ENCODE data around the gene PIK3R5.
"Not testable (repeated sequence)": the region's sequence is repeated elsewhere in the genome, so short reads cannot be mapped to it uniquely, and the experiment has no call there.

PIK3R5 gene

GRCh38 chr17:8985054-8985701, 19.7 kb upstream of the PIK3R5 start:
- in situ Hi-C loops (cut with MboI; ENCODE audit: low sequenced_read_pairs), result no loop called here

- in situ Hi-C loops (cut with MboI; ENCODE audit: low sequenced_read_pairs), result not testable (repeated sequence)
Observed at GRCh38 chr17:8984225-8984624, 18.7 kb upstream of the PIK3R5 start.

- in situ Hi-C loops (cut with MboI; ENCODE audit: low sequenced_read_pairs), result no loop called here
Observed at GRCh38 chr17:8981443-8981842, 15.9 kb upstream of the PIK3R5 start.

GRCh38 chr17:8979715-8980114, 14.2 kb upstream of the PIK3R5 start:
- in situ Hi-C loops (cut with MboI; ENCODE audit: low sequenced_read_pairs), result no loop called here

GRCh38 chr17:8976638-8977037, 11.1 kb upstream of the PIK3R5 start:
- in situ Hi-C loops (cut with MboI; ENCODE audit: low sequenced_read_pairs), result no loop called here

GRCh38 chr17:8975091-8975725, 9.7 kb upstream of the PIK3R5 start:
- in situ Hi-C loops (cut with MboI; ENCODE audit: low sequenced_read_pairs), result no loop called here

GRCh38 chr17:8969901-8970300, 4.4 kb upstream of the PIK3R5 start:
- in situ Hi-C loops (cut with MboI; ENCODE audit: low sequenced_read_pairs), result no loop called here

GRCh38 chr17:8968503-8968902, 3.0 kb upstream of the PIK3R5 start:
- in situ Hi-C loops (cut with MboI; ENCODE audit: low sequenced_read_pairs), result no loop called here

GRCh38 chr17:8967861-8968260, 2.4 kb upstream of the PIK3R5 start:
- in situ Hi-C loops (cut with MboI; ENCODE audit: low sequenced_read_pairs), result no loop called here

- in situ Hi-C loops (cut with MboI; ENCODE audit: low sequenced_read_pairs), result no loop called here
Observed at GRCh38 chr17:8966926-8967325, 1.4 kb upstream of the PIK3R5 start.

- in situ Hi-C loops (cut with MboI; ENCODE audit: low sequenced_read_pairs), result no loop called here
Observed at GRCh38 chr17:8964801-8965393, 610 bp downstream of the PIK3R5 start.

GRCh38 chr17:8963647-8964258, 1.8 kb downstream of the PIK3R5 start:
- in situ Hi-C loops (cut with MboI; ENCODE audit: low sequenced_read_pairs), result no loop called here

GRCh38 chr17:8963014-8963413, 2.5 kb downstream of the PIK3R5 start:
- in situ Hi-C loops (cut with MboI; ENCODE audit: low sequenced_read_pairs), result no loop called here

GRCh38 chr17:8961829-8962228, 3.7 kb downstream of the PIK3R5 start:
- in situ Hi-C loops (cut with MboI; ENCODE audit: low sequenced_read_pairs), result no loop called here

GRCh38 chr17:8960325-8961140, 5.0 kb downstream of the PIK3R5 start:
- in situ Hi-C loops (cut with MboI; ENCODE audit: low sequenced_read_pairs), result no loop called here

GRCh38 chr17:8959312-8959918, 6.1 kb downstream of the PIK3R5 start:
- in situ Hi-C loops (cut with MboI; ENCODE audit: low sequenced_read_pairs), result no loop called here

GRCh38 chr17:8957721-8958120, 7.8 kb downstream of the PIK3R5 start:
- in situ Hi-C loops (cut with MboI; ENCODE audit: low sequenced_read_pairs), result no loop called here

GRCh38 chr17:8956465-8956902, 9.0 kb downstream of the PIK3R5 start:
- in situ Hi-C loops (cut with MboI; ENCODE audit: low sequenced_read_pairs), result no loop called here

GRCh38 chr17:8955021-8955959, 10.2 kb downstream of the PIK3R5 start:
- in situ Hi-C loops (cut with MboI; ENCODE audit: low sequenced_read_pairs), result no loop called here

GRCh38 chr17:8954339-8954738, 11.2 kb downstream of the PIK3R5 start:
- in situ Hi-C loops (cut with MboI; ENCODE audit: low sequenced_read_pairs), result no loop called here
